Lower leg skin (tissue), 3 donors: ENCODE results near the gene TBC1D19.
"Not testable (repeated sequence)": the region's sequence is repeated elsewhere in the genome, so short reads cannot be mapped to it uniquely, and the experiment has no call there.

Source experiments
- POLR2A ChIP-seq, 2 donors: fragments of 450-650 bp; IDR thresholded peaks; one replicate each; pipeline ENCODE4 v1.6.1; 2016 to 2017; ENCODE audit warnings: antibody characterized with exemption in 2 of 2, mild to moderate bottlenecking in 1 of 2, moderate library complexity in 1 of 2
- TF ChIP-seq, protein P1 (sequence below), 3 donors: fragments of 450-650 bp; IDR thresholded peaks; one replicate each; pipeline ENCODE4 v1.5.1; 2016; ENCODE audit warnings: antibody characterized with exemption in 3 of 3, mild to moderate bottlenecking in 3 of 3, moderate library complexity in 2 of 3

DNA sequence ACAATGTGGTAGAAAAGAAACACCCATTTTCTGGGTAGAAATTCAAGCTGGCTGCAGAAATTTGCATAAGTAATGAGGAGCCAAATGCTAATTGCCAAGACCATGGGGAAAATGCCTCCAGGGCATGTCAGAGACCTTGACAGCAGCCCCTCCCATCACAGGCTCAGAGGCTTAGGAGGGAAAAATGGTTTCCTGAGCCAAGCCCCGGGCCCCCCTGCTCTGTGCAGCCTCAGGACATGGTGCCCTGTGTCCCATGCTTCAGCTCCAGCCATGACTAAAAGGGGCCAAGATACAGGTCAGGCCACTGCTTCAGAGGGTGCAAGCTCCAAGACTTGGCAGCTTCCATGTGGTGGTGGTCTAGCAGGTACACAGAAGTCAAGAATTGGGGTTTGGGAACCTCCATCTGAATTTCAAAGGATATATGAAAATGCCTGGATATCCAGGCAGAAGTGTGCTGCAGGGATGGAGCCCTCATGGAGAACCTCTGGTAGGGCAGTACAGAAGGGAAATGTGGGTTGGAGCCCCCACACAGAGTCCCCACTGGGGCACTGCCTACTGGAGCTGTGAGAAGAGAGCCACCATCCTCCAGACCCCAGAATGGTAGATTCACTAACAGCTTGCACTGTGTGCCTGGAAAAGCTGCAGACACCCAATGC lies 95.3 kb downstream of the TBC1D19 start:
- TF ChIP-seq, protein P1, sequence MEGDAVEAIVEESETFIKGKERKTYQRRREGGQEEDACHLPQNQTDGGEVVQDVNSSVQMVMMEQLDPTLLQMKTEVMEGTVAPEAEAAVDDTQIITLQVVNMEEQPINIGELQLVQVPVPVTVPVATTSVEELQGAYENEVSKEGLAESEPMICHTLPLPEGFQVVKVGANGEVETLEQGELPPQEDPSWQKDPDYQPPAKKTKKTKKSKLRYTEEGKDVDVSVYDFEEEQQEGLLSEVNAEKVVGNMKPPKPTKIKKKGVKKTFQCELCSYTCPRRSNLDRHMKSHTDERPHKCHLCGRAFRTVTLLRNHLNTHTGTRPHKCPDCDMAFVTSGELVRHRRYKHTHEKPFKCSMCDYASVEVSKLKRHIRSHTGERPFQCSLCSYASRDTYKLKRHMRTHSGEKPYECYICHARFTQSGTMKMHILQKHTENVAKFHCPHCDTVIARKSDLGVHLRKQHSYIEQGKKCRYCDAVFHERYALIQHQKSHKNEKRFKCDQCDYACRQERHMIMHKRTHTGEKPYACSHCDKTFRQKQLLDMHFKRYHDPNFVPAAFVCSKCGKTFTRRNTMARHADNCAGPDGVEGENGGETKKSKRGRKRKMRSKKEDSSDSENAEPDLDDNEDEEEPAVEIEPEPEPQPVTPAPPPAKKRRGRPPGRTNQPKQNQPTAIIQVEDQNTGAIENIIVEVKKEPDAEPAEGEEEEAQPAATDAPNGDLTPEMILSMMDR (IDR thresholded peaks at IDR 0.05): not testable (repeated sequence)
- not testable (repeated sequence) for TF ChIP-seq POLR2A (IDR thresholded peaks at IDR 0.05)
